Left ventricle myocardium superior (tissue), 1 donor: ENCODE measurements around the gene BBS10. TPM values are rescaled to one million over a fixed set of nuclear protein-coding genes. Genes with fewer than 3 reads are reported as not detected.

Experiments
- total RNA-seq: library from RNA; stranded (reverse); fragmentation: NEBNext Ultra II Directional; extraction: Animal tissue kit (Norgen Biotek cat#: 25700); gene quantifications from one replicate; pipeline ENCODE4 v1.2.1, GENCODE V29; 2021
- donor health status: DM: no; HTN: yes; CAD: no; lungs with severe emphysema.

BBS10 gene
- total RNA-seq, 1 donor from 2014 or later: 8.3 TPM

Other genes with a start within 250 kb of the BBS10 start
- 28.3 TPM for gene OSBPL8, start 211.4 kb upstream of the BBS10 start, total RNA-seq